Kidney (tissue), 14 donors: ENCODE data around the gene NHS. TPM values are rescaled to one million over a fixed set of nuclear protein-coding genes. Genes with fewer than 3 reads are reported as not detected.

Source experiments
- DNase-seq, 5 donors: peaks; one replicate each; pipeline ENCODE4 v3.0.0-alpha.2; 2013 to 2020
- FAIRE-seq: peaks from 2 replicates; lab custom pipeline; 2012; peaks lifted over from hg19 to GRCh38; lab: Jason Lieb, UNC
- H3K27ac ChIP-seq, 2 donors: one replicate each; pipeline ENCODE4 v1.7.0; 2013; ENCODE audit warnings: low read depth in 2 of 2, low read length in 2 of 2, inconsistent platforms in 1 of 2
- H3K27me3 ChIP-seq: one replicate; pipeline ENCODE4 v1.7.1; 2013; ENCODE audit warnings: low read length, inconsistent platforms; ENCODE audit not compliant: control insufficient read depth, insufficient read depth
- H3K36me3 ChIP-seq, 3 donors: one replicate each; pipeline versions ENCODE4 v1.7.0 to v1.7.1; 2013; ENCODE audit warnings: low read length in 3 of 3, control low read depth in 1 of 3, inconsistent platforms in 1 of 3; ENCODE audit not compliant: insufficient read depth in 3 of 3, control insufficient read depth in 2 of 3
- H3K4me1 ChIP-seq, 3 donors: one replicate each; pipeline versions ENCODE4 v1.7.0 to v1.7.1; 2013; ENCODE audit warnings: low read length in 3 of 3, inconsistent platforms in 1 of 3, low read depth in 1 of 3; ENCODE audit not compliant: control insufficient read depth in 2 of 3, insufficient read depth in 2 of 3
- H3K4me3 ChIP-seq, 3 donors: one replicate each; pipeline versions ENCODE4 v1.7.0 to v1.8.1; 2013; ENCODE audit warnings: low read length in 3 of 3, control low read depth in 1 of 3, inconsistent platforms in 1 of 3
- H3K9ac ChIP-seq, 3 donors: one replicate each; pipeline versions ENCODE4 v1.7.0 to v1.7.1; 2013; ENCODE audit warnings: low read length in 3 of 3, control low read depth in 1 of 3, inconsistent platforms in 1 of 3
- H3K9me3 ChIP-seq, 3 donors: one replicate each; pipeline versions ENCODE4 v1.7.0 to v1.7.1; 2013; ENCODE audit warnings: low read length in 3 of 3, control low read depth in 1 of 3, inconsistent platforms in 1 of 3; ENCODE audit not compliant: control insufficient read depth in 2 of 3, insufficient read depth in 1 of 3
- intact Hi-C: fragments of 100-400 bp; cut with DNase I; formaldehyde crosslinking; loops from one replicate; pipeline ENCODE4 v1.11.1; 2022
- polyA plus RNA-seq: library from polyadenylated mRNA; stranded (reverse); fragments of 350-450 nt; fragmentation: Illumina TruSeq; extraction: RNeasy Lipid Tissue Mini Kit (QIAGEN cat#74804); gene quantifications from one replicate; pipeline ENCODE4 v1.2.3, GENCODE V29; 2014; ENCODE audit warnings: low read depth, low replicate concordance; ENCODE audit not compliant: insufficient read depth
- total RNA-seq: library from RNA; stranded (reverse); fragmentation: NEBNext Ultra II Directional; extraction: Animal tissue kit (Norgen Biotek cat#: 25700); gene quantifications from one replicate; pipeline ENCODE4 v1.2.1, GENCODE V29; 2021
- TF ChIP-seq, protein P1 (sequence below): IDR thresholded peaks from 3 replicates; pipeline ENCODE4 v1.5.1; 2012; ENCODE audit warnings: mild to moderate bottlenecking, moderate library complexity, borderline replicate concordance; ENCODE audit not compliant: insufficient read depth; ENCODE audit errors: extremely low read depth
- donor health status: control.
- donor health status: control.
- donor health status: control.
- donor health status: control.
- donor health status: control.
- donor health status: DM: yes; HTN: yes; CAD: no.
- donor health status: Normal renal cell carcinoma (clear cell type).

The NHS gene
- total and polyA plus RNA-seq, 2 donors from 2014 or later = 3.1 to 28.9 TPM

GRCh38 chrX:17621566-17622270, 246.7 kb downstream of the NHS start:
- Histone ChIP-seq H3K9me3 (no peaks in the 10 kb centered on the region), H3K27ac (no peak overlapping the region), H3K36me3 (no peaks in the 10 kb centered on the region), H3K27me3 (peaks cover 3% of the 10 kb centered on the region), H3K9ac (no peak overlapping the region), H3K4me1 (peaks cover 2 to 3% (median 2%) of the 10 kb centered on the region in 3 donors), H3K4me3 (no peak overlapping the region)
- TF ChIP-seq, protein P1, sequence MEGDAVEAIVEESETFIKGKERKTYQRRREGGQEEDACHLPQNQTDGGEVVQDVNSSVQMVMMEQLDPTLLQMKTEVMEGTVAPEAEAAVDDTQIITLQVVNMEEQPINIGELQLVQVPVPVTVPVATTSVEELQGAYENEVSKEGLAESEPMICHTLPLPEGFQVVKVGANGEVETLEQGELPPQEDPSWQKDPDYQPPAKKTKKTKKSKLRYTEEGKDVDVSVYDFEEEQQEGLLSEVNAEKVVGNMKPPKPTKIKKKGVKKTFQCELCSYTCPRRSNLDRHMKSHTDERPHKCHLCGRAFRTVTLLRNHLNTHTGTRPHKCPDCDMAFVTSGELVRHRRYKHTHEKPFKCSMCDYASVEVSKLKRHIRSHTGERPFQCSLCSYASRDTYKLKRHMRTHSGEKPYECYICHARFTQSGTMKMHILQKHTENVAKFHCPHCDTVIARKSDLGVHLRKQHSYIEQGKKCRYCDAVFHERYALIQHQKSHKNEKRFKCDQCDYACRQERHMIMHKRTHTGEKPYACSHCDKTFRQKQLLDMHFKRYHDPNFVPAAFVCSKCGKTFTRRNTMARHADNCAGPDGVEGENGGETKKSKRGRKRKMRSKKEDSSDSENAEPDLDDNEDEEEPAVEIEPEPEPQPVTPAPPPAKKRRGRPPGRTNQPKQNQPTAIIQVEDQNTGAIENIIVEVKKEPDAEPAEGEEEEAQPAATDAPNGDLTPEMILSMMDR = no peak
- no peak for DNase-seq
- intact Hi-C loops = no loop called here
- FAIRE-seq = no peak

DNA sequence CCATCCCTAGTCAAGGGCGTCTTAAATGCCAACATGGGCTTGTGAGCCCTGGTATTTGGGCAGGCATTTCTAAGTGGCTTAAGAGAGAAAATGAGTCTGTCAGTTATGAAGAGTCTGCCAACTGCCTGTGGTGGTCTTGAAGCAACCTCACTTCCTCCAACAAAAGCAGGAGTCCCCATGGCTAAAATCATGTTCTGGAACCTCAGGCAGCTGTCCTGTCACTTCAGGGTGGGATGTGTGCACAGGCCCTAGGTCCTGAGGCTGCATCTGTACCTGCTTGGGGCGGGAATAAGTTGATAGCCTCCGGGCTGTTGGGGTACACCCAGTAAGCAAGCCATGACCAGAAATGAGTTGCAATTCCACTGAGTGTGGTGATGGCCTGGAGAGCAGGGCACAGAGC, 247.3 kb downstream of the NHS start:
- no peak overlapping the region for H3K9ac ChIP-seq
- no peaks in the 10 kb centered on the region for H3K9me3 ChIP-seq
- peaks cover 2 to 5% (median 3%) of the 10 kb centered on the region in 3 donors for H3K4me1 ChIP-seq
- TF ChIP-seq, protein P1 = no peak
- FAIRE-seq (no peak), DNase-seq (no peak)
- H3K27ac ChIP-seq = no peak overlapping the region
- H3K36me3 ChIP-seq = no peaks in the 10 kb centered on the region
- no peak overlapping the region for H3K4me3 ChIP-seq
- peaks cover 3% of the 10 kb centered on the region for H3K27me3 ChIP-seq
- intact Hi-C loops = no loop called here

DNA sequence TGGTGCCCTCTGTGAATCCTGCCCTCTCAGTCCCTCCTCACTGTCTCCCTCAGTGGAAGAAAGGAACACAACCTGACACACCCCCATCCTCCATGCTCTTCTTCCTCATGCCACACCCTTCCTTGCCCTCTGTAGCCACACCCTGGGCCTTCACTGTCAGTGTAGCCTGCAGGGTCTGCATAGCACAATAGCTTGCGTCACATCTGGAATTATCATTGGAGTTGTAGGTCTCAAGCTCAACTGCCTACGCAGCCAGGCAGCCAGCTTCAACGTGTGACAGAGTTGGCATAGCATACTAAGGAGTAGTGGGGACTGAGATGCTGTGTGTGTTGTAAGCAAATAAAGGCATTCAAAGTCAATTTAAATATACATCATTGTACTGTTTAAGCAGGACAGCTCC, 248.8 kb downstream of the NHS start:
- Histone ChIP-seq H3K9me3 (no peaks in the 10 kb centered on the region), H3K27ac (no peak overlapping the region), H3K27me3 (peaks cover 6% of the 10 kb centered on the region), H3K36me3 (no peaks in the 10 kb centered on the region), H3K4me3 (no peak overlapping the region), H3K9ac (no peak overlapping the region), H3K4me1 (peaks cover 0 to 10% (median 2%) of the 10 kb centered on the region in 3 donors)
- no peak for DNase-seq
- FAIRE-seq = no peak
- TF ChIP-seq, protein P1 = no peak
- intact Hi-C loops = no loop called here
